Measurements from ENCODE around the gene CCL3.

The CCL3 gene

DNA sequence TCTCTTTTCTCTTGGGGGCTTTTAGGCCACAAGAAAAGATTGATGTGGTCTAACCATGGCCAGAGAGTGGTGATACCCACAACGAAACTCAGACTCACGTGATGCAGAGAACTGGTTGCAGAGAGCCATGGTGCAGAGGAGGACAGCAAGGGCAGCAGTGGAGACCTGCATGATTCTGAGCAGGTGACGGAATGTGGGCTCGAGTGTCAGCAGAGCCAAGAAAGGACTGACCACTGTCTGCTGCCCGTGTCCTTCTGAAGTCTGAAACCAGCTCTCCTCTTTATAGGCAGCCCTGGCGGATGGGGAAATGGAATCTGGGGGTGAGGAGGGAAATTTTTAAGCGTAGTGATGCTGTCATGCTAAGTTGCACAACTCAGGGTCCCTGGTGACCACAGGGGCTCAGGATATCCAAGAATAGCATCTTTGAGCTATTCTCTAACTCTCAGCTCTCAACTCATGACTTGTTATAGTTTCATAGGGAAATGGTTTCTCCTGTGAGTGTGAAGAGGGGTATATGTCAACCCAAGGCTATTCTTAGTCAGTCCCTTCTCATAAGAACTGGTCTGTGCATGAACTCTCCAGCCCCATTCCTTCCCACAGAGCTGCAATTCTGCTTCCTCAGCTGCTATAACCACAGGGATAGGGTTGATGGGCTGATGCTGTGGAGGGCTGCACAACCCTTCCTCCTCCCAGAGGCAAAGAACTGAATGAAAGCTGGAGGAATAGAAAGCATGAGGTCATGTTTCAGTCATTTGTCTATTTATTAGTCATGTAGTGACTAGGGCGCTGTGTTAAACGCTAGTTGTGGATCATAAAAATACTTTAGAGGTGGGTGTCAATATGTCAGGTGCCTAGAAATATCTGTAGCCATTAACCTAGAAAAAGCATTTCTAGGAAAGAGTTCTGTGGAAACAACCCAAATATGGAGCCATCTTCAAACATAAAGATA, at the start of gene CCL3:
TSS of gene CCL3 (minus strand) at position 256 of the 949 bp plus-strand sequence. CDS start at position 171, 85 bp downstream.
- TF ChIP-seq GATA2 (IDR thresholded peaks at IDR 0.05; ENCODE audit: low read depth, low read length) = no peak
- no peak for TF ChIP-seq GATA3 (IDR thresholded peaks at IDR 0.05; ENCODE audit: low read depth, low read length)

DNA sequence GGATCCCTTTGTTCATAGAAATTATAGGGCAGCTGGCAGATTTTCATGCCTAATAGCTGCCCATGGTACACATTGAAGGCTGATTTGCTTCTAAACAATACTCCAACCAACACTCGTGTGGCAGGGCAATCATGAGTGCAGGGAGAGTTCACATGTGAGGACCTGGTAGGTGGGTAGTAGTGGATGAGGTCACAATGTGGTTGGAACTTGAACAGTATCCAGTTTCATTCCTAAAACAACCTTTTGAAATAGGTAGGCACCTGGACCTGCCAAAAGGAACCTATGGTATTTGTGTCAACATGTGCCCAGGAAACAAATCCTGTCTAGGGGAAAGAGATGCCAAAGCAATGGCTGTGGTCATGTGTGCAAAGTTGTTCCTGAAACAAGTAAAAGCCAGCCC, 46.5 kb upstream of the CCL3 start:
- no peak for TF ChIP-seq GATA2 (IDR thresholded peaks at IDR 0.05; ENCODE audit: low read depth, low read length)
- no peak for TF ChIP-seq GATA3 (IDR thresholded peaks at IDR 0.05; ENCODE audit: low read depth, low read length)

DNA sequence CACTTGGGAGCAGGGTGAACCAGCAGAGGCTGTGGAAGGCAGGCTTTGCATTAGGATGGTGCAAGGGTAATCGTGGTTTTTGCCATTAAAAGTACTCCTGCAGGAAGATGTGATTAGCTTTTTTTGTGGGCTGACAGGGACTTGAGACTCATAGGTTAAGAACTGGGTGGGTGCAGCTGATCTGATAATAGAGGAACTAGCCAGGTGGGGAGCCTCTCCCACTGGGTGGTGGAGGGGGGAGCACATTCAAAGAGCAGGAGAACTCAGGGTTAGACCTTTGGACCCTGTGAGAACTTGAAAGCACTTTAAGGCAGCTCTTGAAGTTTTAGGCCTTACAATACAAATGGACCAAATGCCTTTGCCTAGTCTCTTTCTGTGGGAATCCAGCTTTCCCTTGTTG, 46.1 kb upstream of the CCL3 start:
- TF ChIP-seq GATA2 (IDR thresholded peaks at IDR 0.05; ENCODE audit: low read depth, low read length) (no peak), GATA3 (IDR thresholded peaks at IDR 0.05; ENCODE audit: low read depth, low read length) (no peak)

DNA sequence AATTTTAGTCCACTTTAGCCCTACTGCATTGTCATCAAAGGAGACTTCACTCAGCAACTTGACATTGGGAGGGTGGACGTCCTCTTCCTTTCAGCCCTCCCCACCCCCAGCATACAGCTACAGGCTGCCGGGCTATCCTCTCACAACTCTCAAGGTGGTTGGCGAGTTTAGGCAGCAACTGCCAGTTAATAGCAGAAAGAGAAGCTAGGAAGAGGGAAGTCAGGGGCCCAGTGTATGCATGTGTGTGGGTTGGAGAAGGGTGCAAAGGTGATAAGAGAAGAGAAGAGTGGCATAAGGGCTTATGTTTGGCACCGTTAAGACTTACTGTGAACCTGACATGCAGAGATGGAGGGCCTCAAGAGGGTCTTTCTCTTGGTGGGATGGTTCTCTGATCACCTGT, 45.5 kb upstream of the CCL3 start:
- TF ChIP-seq GATA3 (IDR thresholded peaks at IDR 0.05; ENCODE audit: low read depth, low read length) (no peak), GATA2 (IDR thresholded peaks at IDR 0.05; ENCODE audit: low read depth, low read length) (no peak)

- TF ChIP-seq GATA2 (IDR thresholded peaks at IDR 0.05; ENCODE audit: low read depth, low read length) (no peak), GATA3 (IDR thresholded peaks at IDR 0.05; ENCODE audit: low read depth, low read length) (no peak)
Measured at GRCh38 chr17:36133602-36134236, 43.8 kb upstream of the CCL3 start.

DNA sequence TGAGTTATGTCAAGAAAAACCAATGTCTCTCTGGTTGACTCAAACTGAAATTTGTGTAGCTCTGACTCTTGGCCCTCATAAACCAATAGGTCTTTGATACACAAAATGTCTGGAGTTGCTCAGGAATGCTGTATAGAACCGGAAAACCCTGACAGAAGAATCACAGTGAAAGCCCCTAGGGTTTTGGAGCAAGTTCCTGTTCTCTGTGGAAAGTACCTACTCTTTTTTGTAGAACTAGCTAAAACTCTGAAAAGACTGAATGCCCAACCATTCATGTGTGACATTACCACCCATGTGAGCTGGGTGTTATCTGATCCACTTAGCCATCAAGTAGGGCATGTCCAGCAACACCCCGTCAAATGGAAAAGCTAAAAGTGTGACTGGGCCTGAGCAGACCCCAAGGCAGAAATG, 42.5 kb upstream of the CCL3 start:
- TF ChIP-seq GATA2 (IDR thresholded peaks at IDR 0.05; ENCODE audit: low read depth, low read length) = no peak

- no peak for TF ChIP-seq GATA3 (IDR thresholded peaks at IDR 0.05; ENCODE audit: low read depth, low read length)
- TF ChIP-seq GATA2 (IDR thresholded peaks at IDR 0.05; ENCODE audit: low read depth, low read length) = no peak
Measured at GRCh38 chr17:36131931-36132330, 42.0 kb upstream of the CCL3 start.

GRCh38 chr17:36131421-36131820, 41.5 kb upstream of the CCL3 start:
- TF ChIP-seq GATA3 (IDR thresholded peaks at IDR 0.05; ENCODE audit: low read depth, low read length) (no peak), GATA2 (IDR thresholded peaks at IDR 0.05; ENCODE audit: low read depth, low read length) (no peak)

GRCh38 chr17:36130346-36130745, 40.4 kb upstream of the CCL3 start:
- TF ChIP-seq GATA3 (IDR thresholded peaks at IDR 0.05; ENCODE audit: low read depth, low read length) = no peak

GRCh38 chr17:36129616-36130015, 39.7 kb upstream of the CCL3 start:
- TF ChIP-seq GATA2 (IDR thresholded peaks at IDR 0.05; ENCODE audit: low read depth, low read length) (no peak), GATA3 (IDR thresholded peaks at IDR 0.05; ENCODE audit: low read depth, low read length) (no peak)

DNA sequence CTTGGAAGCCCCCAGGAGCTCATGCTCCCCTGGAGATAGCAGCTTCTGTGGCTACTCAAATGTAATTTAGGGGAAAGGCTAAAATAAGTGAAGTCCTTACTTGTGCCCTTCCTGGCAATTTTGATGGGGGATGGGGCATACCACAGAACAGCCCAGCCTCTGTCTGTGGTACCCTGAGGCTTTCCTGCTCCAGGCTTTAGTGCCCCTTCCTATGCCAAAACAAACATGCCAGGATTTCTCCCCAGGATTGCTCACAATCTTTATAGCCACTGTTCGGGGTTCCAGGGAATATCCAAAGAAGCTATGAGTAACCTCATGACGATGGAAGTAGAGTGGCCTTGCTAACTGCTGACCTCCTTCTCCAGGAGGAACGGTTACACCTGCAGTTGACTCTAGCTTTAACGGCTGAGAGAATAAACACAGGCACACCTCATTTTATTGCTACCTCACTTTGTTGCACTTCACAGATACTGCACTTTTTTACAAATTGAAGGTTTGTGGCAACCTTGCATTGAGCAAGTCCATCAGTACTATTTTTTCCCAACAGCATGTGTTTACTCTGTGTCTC, 38.6 kb upstream of the CCL3 start:
- TF ChIP-seq GATA2 (IDR thresholded peaks at IDR 0.05; ENCODE audit: low read depth, low read length) (no peak), GATA3 (IDR thresholded peaks at IDR 0.05; ENCODE audit: low read depth, low read length) (no peak)

- no peak for TF ChIP-seq GATA2 (IDR thresholded peaks at IDR 0.05; ENCODE audit: low read depth, low read length)
- TF ChIP-seq GATA3 (IDR thresholded peaks at IDR 0.05; ENCODE audit: low read depth, low read length) = no peak
Measured at GRCh38 chr17:36127911-36128310, 38.0 kb upstream of the CCL3 start.

DNA sequence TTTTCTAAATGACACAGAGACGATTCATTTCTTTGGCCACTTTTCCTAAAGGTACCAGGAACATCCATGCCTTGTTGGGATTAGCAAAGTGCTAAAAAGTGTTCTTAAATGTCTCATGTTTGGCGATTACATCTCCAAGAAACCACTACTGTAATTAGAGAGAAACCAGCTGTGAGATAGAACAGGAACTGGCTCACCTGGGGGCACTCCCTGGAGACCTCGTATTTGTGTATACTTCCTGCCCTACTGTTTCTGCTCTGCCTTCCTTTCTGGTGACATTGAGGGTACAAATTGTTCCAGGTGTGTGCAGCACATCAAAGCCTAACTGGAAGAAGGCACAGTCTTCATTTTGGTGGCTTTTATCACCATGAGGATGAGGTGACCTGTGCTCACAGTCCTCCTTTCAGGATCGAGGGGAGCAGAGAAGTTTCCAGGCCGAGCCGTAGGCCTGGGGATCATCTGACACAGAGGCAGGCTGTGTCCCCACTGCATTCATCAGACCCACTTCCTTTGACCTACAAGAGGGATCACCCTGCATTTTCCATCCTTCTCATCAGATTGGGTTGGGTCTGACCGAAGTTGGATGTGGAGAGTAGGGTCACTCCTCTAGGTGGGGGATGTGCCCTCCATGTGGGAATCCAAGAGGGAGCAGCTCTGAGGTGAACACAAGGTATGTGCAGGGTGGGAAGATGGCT, 37.4 kb upstream of the CCL3 start:
- TF ChIP-seq GATA2 (IDR thresholded peaks at IDR 0.05; ENCODE audit: low read depth, low read length) = no peak
- no peak for TF ChIP-seq GATA3 (IDR thresholded peaks at IDR 0.05; ENCODE audit: low read depth, low read length)
